ENCODE measurements around the gene IRF6. TPM values are rescaled to one million over a fixed set of nuclear protein-coding genes. Genes with fewer than 3 reads are reported as not detected.

The IRF6 gene
- total RNA-seq, 1 experiment from 2014 or later = 61.6 TPM

DNA sequence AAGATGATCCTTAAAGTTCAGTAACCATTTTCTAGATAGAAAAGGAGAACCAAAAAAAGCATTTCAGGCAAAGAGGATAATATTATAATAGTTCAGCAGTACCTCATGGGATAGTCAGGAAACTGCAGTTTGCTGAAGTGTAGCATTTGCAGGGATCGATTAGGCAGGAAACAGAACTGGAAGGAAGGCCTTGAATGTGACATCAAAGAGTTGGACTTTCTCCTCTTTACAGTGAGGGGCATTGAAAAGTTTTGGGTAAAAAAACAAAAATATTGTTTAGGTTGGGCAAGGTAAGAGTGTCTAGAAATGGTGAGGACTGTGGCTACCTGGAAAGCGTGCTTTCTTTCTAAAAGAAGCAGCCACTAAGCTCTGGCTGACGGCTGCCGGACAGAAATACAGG lies 8.0 kb upstream of the IRF6 start:
- TF ChIP-seq, protein P1, sequence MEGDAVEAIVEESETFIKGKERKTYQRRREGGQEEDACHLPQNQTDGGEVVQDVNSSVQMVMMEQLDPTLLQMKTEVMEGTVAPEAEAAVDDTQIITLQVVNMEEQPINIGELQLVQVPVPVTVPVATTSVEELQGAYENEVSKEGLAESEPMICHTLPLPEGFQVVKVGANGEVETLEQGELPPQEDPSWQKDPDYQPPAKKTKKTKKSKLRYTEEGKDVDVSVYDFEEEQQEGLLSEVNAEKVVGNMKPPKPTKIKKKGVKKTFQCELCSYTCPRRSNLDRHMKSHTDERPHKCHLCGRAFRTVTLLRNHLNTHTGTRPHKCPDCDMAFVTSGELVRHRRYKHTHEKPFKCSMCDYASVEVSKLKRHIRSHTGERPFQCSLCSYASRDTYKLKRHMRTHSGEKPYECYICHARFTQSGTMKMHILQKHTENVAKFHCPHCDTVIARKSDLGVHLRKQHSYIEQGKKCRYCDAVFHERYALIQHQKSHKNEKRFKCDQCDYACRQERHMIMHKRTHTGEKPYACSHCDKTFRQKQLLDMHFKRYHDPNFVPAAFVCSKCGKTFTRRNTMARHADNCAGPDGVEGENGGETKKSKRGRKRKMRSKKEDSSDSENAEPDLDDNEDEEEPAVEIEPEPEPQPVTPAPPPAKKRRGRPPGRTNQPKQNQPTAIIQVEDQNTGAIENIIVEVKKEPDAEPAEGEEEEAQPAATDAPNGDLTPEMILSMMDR (conservative IDR thresholded peaks at IDR 0.05; ENCODE audit: low read depth, low read length) = no peak
- TF ChIP-seq EZH2 (IDR thresholded peaks at IDR 0.05; ENCODE audit: low read length, unreplicated experiment) (no peak), EZH2phosphoT487 (IDR thresholded peaks at IDR 0.05; ENCODE audit: borderline replicate concordance, low read length) (no peak)
- intact Hi-C loops (cut with micrococcal nuclease) = no loop called here
- BruUV-seq (replicated peaks) = no TSS peak
- DNase-seq (no peak), ATAC-seq (no peak)
- Histone ChIP-seq H3K4me3 (ENCODE audit: low read length) (no peak overlapping the region), H3K36me3 (ENCODE audit: low read depth, low read length) (no peaks in the 10 kb centered on the region), H3K4me1 (ENCODE audit: insufficient read depth, low read length) (peaks cover 19% of the 10 kb centered on the region), H4K20me1 (ENCODE audit: low read length) (no peaks in the 10 kb centered on the region), H3K9ac (ENCODE audit: low read length) (no peak overlapping the region), H3K27me3 (ENCODE audit: low read length) (no peaks in the 10 kb centered on the region), H3K79me2 (ENCODE audit: low read length) (no peaks in the 10 kb centered on the region), H3K27ac (ENCODE audit: low read length) (no peak overlapping the region), H3F3A (ENCODE audit: low read length, unreplicated experiment) (no peaks in the 10 kb centered on the region), H3K4me2 (ENCODE audit: low read length) (no peak overlapping the region), H3K9me2 (replicated peaks; ENCODE audit: low read length) (no peaks in the 10 kb centered on the region), H2AFZ (ENCODE audit: low read length) (no peak overlapping the region), H3K9me3 (ENCODE audit: low read length) (no peaks in the 10 kb centered on the region)
- CTCF ChIA-PET = no interaction called here
- POLR2A ChIA-PET (ENCODE audit: unreplicated experiment) = interaction anchor here (0.6 kb wide), 1 partner anchor 29 kb away, joined by 4 read pairs; the partner anchor contains the start of gene C1orf74

DNA sequence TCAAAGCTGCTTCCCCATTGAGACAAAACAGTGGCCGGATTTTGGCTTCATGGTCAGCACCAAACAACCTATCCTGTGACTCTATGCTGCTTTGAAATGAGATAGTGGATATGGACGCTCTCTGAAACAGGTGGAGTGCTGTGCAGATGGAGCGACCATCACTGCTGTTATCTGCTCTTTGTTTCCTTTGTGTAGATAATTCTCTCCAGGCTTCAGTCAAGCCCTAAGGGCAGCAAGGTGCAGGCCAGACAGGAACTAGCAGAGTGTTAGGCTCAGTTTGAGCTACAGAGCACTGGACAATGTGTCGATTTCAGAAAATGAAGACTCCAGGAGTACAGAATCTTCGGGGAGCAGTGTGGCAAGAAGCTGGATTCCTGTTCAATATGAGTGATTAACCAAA lies 4.8 kb upstream of the IRF6 start:
- no peaks in the 10 kb centered on the region for H3K36me3 ChIP-seq (ENCODE audit: low read depth, low read length)
- peaks cover 41% of the 10 kb centered on the region for H3K4me1 ChIP-seq (ENCODE audit: insufficient read depth, low read length)
- no peak overlapping the region for H3K9ac ChIP-seq (ENCODE audit: low read length)
- H3K4me2 ChIP-seq (ENCODE audit: low read length) = no peak overlapping the region
- H3F3A ChIP-seq (ENCODE audit: low read length, unreplicated experiment) = no peaks in the 10 kb centered on the region
- no TSS peak for BruUV-seq (replicated peaks)
- no peaks in the 10 kb centered on the region for H3K9me3 ChIP-seq (ENCODE audit: low read length)
- POLR2A ChIA-PET (ENCODE audit: unreplicated experiment) = no interaction called here
- H4K20me1 ChIP-seq (ENCODE audit: low read length) = no peaks in the 10 kb centered on the region
- H3K4me3 ChIP-seq (ENCODE audit: low read length) = no peak overlapping the region
- no peaks in the 10 kb centered on the region for H3K27me3 ChIP-seq (ENCODE audit: low read length)
- H3K79me2 ChIP-seq (ENCODE audit: low read length) = peaks cover 7% of the 10 kb centered on the region
- H2AFZ ChIP-seq (ENCODE audit: low read length) = no peak overlapping the region
- CTCF ChIA-PET = no interaction called here
- TF ChIP-seq EZH2phosphoT487 (IDR thresholded peaks at IDR 0.05; ENCODE audit: borderline replicate concordance, low read length) (no peak), EZH2 (IDR thresholded peaks at IDR 0.05; ENCODE audit: low read length, unreplicated experiment) (no peak)
- TF ChIP-seq, protein P1 (conservative IDR thresholded peaks at IDR 0.05; ENCODE audit: low read depth, low read length) = no peak
- intact Hi-C loops (cut with micrococcal nuclease) = no loop called here
- no peaks in the 10 kb centered on the region for H3K9me2 ChIP-seq (replicated peaks; ENCODE audit: low read length)
- DNase-seq = no peak
- ATAC-seq = no peak
- no peak overlapping the region for H3K27ac ChIP-seq (ENCODE audit: low read length)

DNA sequence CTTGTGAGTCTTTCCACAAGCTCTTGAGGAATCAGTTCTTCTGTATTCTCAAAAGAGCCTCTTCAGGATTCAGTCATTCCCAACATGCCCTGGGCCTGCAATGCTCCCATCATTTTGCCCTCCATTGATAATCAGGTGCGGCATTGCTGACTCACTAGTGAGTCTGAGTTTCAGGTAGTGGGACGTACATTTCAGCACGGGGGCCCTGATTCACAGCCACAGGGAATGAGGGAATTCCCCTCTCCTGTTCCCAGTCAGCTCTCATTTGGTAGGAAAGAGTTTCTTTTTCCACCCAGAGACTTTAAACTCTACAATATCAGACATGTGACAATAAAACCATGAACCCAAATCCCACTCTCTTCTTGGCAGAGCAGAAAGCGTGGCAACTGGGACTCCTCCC lies 3.7 kb upstream of the IRF6 start:
- DNase-seq (peak; percentile 79), ATAC-seq (no peak)
- H3K27me3 ChIP-seq (ENCODE audit: low read length) = no peaks in the 10 kb centered on the region
- CTCF ChIA-PET = no interaction called here
- H3F3A ChIP-seq (ENCODE audit: low read length, unreplicated experiment) = no peaks in the 10 kb centered on the region
- TF ChIP-seq EZH2phosphoT487 (IDR thresholded peaks at IDR 0.05; ENCODE audit: borderline replicate concordance, low read length) (no peak), EZH2 (IDR thresholded peaks at IDR 0.05; ENCODE audit: low read length, unreplicated experiment) (no peak)
- TF ChIP-seq, protein P1 (conservative IDR thresholded peaks at IDR 0.05; ENCODE audit: low read depth, low read length) = no peak
- 0 out of 2 replicates have a peak overlapping the region, but pooled peaks have one; percentile 16 for H2AFZ ChIP-seq (ENCODE audit: low read length)
- H3K4me3 ChIP-seq (ENCODE audit: low read length) = no peak overlapping the region
- peaks cover 10% of the 10 kb centered on the region; the same call in 1 of the 2 replicates for H4K20me1 ChIP-seq (ENCODE audit: low read length)
- H3K4me2 ChIP-seq (ENCODE audit: low read length) = peak overlapping the region; percentile 33
- H3K4me1 ChIP-seq (ENCODE audit: insufficient read depth, low read length) = peaks cover 46% of the 10 kb centered on the region
- BruUV-seq (replicated peaks) = no TSS peak
- peaks cover 19% of the 10 kb centered on the region for H3K79me2 ChIP-seq (ENCODE audit: low read length)
- intact Hi-C loops (cut with micrococcal nuclease) = no loop called here
- H3K9me2 ChIP-seq (replicated peaks; ENCODE audit: low read length) = no peaks in the 10 kb centered on the region
- H3K9ac ChIP-seq (ENCODE audit: low read length) = peak overlapping the region; percentile 53
- no peaks in the 10 kb centered on the region for H3K36me3 ChIP-seq (ENCODE audit: low read depth, low read length)
- H3K9me3 ChIP-seq (ENCODE audit: low read length) = no peaks in the 10 kb centered on the region
- POLR2A ChIA-PET (ENCODE audit: unreplicated experiment) = no interaction called here
- peak overlapping the region; percentile 90 for H3K27ac ChIP-seq (ENCODE audit: low read length)

All from PC-3 (cell line).